Nephron (organoid): ENCODE results near the gene AFG1L.
A peak's percentile ranks its signal among the peaks of the same experiment; 100 is the strongest.
"Not testable (repeated sequence)": the region's sequence is repeated elsewhere in the genome, so short reads cannot be mapped to it uniquely, and the experiment has no call there.

Experiments used
- H3K27ac Mint-ChIP-seq, 3 experiments: 2 replicates each; pipeline ENCODE4 v1.8.0; 2020; ENCODE audit warnings: mixed read lengths in 3 of 3, mild to moderate bottlenecking in 2 of 3, moderate library complexity in 1 of 3
- H3K27me3 Mint-ChIP-seq: 2 replicates; pipeline ENCODE4 v1.8.0; 2021; ENCODE audit warnings: low read depth, mild to moderate bottlenecking, moderate library complexity, mixed read lengths
- H3K36me3 Mint-ChIP-seq: 2 replicates; pipeline ENCODE4 v1.8.0; 2020; ENCODE audit warnings: low read depth, mixed read lengths
- H3K4me1 Mint-ChIP-seq: 2 replicates; pipeline ENCODE4 v1.8.0; 2020; ENCODE audit warnings: mixed read lengths
- H3K4me3 Mint-ChIP-seq, 3 experiments: 2 replicates each; pipeline ENCODE4 v1.8.0; 2020; ENCODE audit warnings: mild to moderate bottlenecking in 3 of 3, mixed read lengths in 3 of 3, moderate library complexity in 2 of 3
- H3K9me3 Mint-ChIP-seq: 2 replicates; pipeline ENCODE4 v1.8.0; 2020; ENCODE audit warnings: mixed read lengths
- TF ChIP-seq, protein P1 (sequence below), 3 experiments: fragments of 200-600 bp; sonication (generic); IDR thresholded peaks; one replicate each; pipeline ENCODE4 v1.5.0; 2021; ENCODE audit warnings: antibody characterized with exemption in 3 of 3; ENCODE audit not compliant: unreplicated experiment in 3 of 3

The AFG1L gene

DNA sequence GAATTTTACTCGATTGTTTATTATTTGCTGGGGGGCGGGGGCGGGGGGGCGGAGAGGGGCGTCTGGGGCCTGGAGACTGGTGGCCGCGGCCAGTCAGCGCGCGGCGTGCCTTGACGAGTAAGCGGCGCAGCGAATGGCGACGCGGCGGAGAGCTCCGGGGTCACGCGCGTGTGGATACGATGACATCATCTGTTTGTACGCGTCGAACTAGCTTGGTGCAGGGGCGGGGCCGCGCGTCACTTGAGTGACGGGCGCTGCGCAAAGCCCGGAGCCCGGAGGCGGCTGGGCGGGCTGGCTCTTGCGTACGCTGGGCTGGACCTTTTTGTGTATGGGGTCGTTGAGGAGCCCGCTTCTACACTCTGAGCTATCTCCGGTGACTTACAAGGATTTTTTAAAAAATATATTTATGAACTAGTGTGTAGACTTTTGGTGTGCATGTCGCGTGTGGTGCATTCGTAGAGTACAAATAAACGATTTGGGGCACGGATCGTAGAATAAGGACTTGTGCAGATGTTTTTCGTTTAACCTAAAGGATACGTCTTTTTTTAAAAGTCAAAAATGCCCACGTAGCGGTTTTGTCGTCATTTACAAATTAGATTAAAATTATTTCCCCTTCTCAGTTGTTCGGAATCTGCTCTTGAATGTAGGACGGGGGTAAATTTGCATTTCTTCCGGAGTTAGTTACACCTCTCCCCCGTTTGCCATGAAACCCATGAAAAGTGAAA lies 263.7 kb downstream of the AFG1L start:
- Mint-ChIP-seq H3K9me3 (no peaks in the 10 kb centered on the region), H3K4me3 (peak overlapping the region; percentile 91 to 100 (median 95)), H3K27ac (peak overlapping the region; percentile 91 to 99 (median 98)), H3K4me1 (peaks cover 26% of the 10 kb centered on the region), H3K36me3 (peaks cover 4% of the 10 kb centered on the region), H3K27me3 (peaks cover 5% of the 10 kb centered on the region)
- TF ChIP-seq, protein P1, sequence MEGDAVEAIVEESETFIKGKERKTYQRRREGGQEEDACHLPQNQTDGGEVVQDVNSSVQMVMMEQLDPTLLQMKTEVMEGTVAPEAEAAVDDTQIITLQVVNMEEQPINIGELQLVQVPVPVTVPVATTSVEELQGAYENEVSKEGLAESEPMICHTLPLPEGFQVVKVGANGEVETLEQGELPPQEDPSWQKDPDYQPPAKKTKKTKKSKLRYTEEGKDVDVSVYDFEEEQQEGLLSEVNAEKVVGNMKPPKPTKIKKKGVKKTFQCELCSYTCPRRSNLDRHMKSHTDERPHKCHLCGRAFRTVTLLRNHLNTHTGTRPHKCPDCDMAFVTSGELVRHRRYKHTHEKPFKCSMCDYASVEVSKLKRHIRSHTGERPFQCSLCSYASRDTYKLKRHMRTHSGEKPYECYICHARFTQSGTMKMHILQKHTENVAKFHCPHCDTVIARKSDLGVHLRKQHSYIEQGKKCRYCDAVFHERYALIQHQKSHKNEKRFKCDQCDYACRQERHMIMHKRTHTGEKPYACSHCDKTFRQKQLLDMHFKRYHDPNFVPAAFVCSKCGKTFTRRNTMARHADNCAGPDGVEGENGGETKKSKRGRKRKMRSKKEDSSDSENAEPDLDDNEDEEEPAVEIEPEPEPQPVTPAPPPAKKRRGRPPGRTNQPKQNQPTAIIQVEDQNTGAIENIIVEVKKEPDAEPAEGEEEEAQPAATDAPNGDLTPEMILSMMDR (IDR thresholded peaks at IDR 0.05; ENCODE audit: unreplicated experiment in 3 of 3), result no peak

- Mint-ChIP-seq H3K4me1 (peaks cover 31% of the 10 kb centered on the region), H3K27me3 (peaks cover 5% of the 10 kb centered on the region), H3K27ac (peak overlapping the region; percentile 91 to 99 (median 98)), H3K4me3 (peak overlapping the region; percentile 91 to 100 (median 96)), H3K9me3 (no peaks in the 10 kb centered on the region), H3K36me3 (peaks cover 8% of the 10 kb centered on the region)
- TF ChIP-seq, protein P1 (IDR thresholded peaks at IDR 0.05; ENCODE audit: unreplicated experiment in 3 of 3), result no peak
Observed at GRCh38 chr6:108559097-108559883, 264.4 kb downstream of the AFG1L start.

DNA sequence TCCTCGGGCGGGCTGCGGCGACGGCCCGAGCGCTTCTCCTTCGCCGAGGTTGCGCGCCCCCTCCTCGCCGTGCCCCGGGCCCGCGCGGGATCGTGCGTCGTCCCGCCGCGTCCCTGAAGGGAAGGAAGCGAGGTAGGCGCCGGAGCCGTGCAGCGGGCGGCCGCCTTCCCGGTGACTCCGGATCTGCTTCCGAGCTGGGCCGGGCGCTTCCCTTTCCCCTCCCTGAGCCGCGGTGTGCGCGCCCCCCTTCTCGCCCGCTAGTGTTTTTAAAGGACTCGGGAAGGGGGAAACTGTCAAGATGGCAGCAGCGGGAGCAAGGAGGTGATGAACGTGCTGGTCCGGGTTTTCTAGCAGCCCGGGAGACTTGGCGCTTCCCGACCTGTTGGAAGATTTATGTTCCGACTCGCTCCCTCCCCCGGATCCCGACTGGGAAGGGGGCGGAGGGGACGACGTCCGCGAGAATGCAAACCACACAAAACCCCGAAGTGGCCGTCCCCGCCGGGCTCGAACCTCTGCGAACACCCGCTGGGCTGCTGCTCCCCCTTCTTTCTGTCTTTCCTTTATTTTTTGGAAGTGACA lies 265.1 kb downstream of the AFG1L start:
- TF ChIP-seq, protein P1 (IDR thresholded peaks at IDR 0.05; ENCODE audit: unreplicated experiment in 3 of 3), result no peak
- Mint-ChIP-seq H3K4me3 (peak overlapping the region; percentile 91 to 100 (median 96)), H3K27ac (peak overlapping the region; percentile 91 to 99 (median 98)), H3K36me3 (peaks cover 8% of the 10 kb centered on the region), H3K27me3 (peaks cover 5% of the 10 kb centered on the region), H3K9me3 (no peaks in the 10 kb centered on the region), H3K4me1 (peaks cover 37% of the 10 kb centered on the region)

- Mint-ChIP-seq H3K4me3 (peak within 1 kb of the TSS; percentile 96 to 100 (median 98)), H3K27ac (peak within 1 kb of the TSS; percentile 91 to 99 (median 98)), H3K9me3 (no peaks in the 10 kb centered on the region), H3K4me1 (peaks cover 44% of the 10 kb centered on the region), H3K36me3 (peaks cover 8% of the 10 kb centered on the region), H3K27me3 (peaks cover 5% of the 10 kb centered on the region)
- TF ChIP-seq, protein P1 (IDR thresholded peaks at IDR 0.05; ENCODE audit: unreplicated experiment in 3 of 3), result no peak
Observed at GRCh38 chr6:108560463-108561308, 265.8 kb downstream of the AFG1L start, which contains the start of gene FOXO3. TSS of gene FOXO3 (plus strand) at chr6:108560917. CDS start at chr6:108561209, 292 bp downstream.

- Mint-ChIP-seq H3K4me1 (peaks cover 50% of the 10 kb centered on the region), H3K4me3 (peak overlapping the region; percentile 94 to 98 (median 94))
- not testable (repeated sequence) for H3K9me3 Mint-ChIP-seq, H3K36me3 Mint-ChIP-seq, H3K27ac Mint-ChIP-seq, H3K27me3 Mint-ChIP-seq
Observed at GRCh38 chr6:108561309-108561647, 266.4 kb downstream of the AFG1L start.
